Spleen (tissue), 11 donors: ENCODE results near the gene TBC1D16. TPM values are rescaled to one million over a fixed set of nuclear protein-coding genes. Genes with fewer than 3 reads are reported as not detected.

Experiments used
- DNase-seq: peaks from one replicate; pipeline ENCODE4 v3.0.0-alpha.2; 2020
- H3K27ac ChIP-seq, 8 donors: fragments of 200-600 bp; sonication (generic) in 7 of 8; 1 replicate in 4 of 8; 2 replicates in 4 of 8; pipeline versions ENCODE4 v1.5.0 to v1.8.0; 2016 to 2021; ENCODE audit warnings: inconsistent platforms in 4 of 8, mild to moderate bottlenecking in 4 of 8, moderate library complexity in 1 of 8
- H3K27me3 ChIP-seq, 7 donors: fragments of 200-600 bp; sonication (generic) in 6 of 7; replicated peaks in 1 of 7; 1 replicate in 4 of 7; 2 replicates in 3 of 7; pipeline versions ENCODE4 v1.5.0 to v1.8.0; 2016 to 2021; ENCODE audit warnings: inconsistent platforms in 3 of 7, mild to moderate bottlenecking in 1 of 7
- H3K36me3 ChIP-seq, 6 donors: fragments of 200-600 bp; sonication (generic) in 5 of 6; 1 replicate in 4 of 6; 2 replicates in 2 of 6; pipeline versions ENCODE4 v1.5.0 to v1.8.0; 2016 to 2021; ENCODE audit warnings: inconsistent platforms in 2 of 6
- H3K4me1 ChIP-seq, 6 donors: fragments of 200-600 bp; sonication (generic) in 5 of 6; 1 replicate in 3 of 6; 2 replicates in 3 of 6; pipeline versions ENCODE4 v1.5.0 to v1.8.0; 2016 to 2021; ENCODE audit warnings: inconsistent platforms in 3 of 6
- H3K4me3 ChIP-seq, 8 donors: fragments of 200-600 bp; sonication (generic) in 7 of 8; 1 replicate in 4 of 8; 2 replicates in 4 of 8; pipeline versions ENCODE4 v1.5.0 to v1.8.0; 2016 to 2021; ENCODE audit warnings: inconsistent platforms in 4 of 8, mild to moderate bottlenecking in 4 of 8, moderate library complexity in 2 of 8
- H3K9me3 ChIP-seq, 8 donors: fragments of 200-600 bp; sonication (generic) in 7 of 8; 1 replicate in 4 of 8; 2 replicates in 4 of 8; pipeline versions ENCODE4 v1.5.0 to v1.8.0; 2016 to 2021; ENCODE audit warnings: inconsistent platforms in 4 of 8
- CTCF ChIP-seq, 11 experiments: fragments of 200-600 bp in 7 of 11; fragments of 450-650 bp in 4 of 11; sonication (generic) in 4 of 11; IDR thresholded peaks in 8 of 11; conservative IDR thresholded peaks in 3 of 11; 1 replicate in 7 of 11; 2 replicates in 4 of 11; pipeline versions ENCODE4 v1.4.0 to v1.8.0; 2016 to 2021; ENCODE audit warnings: antibody characterized with exemption in 11 of 11, inconsistent platforms in 4 of 11, mild to moderate bottlenecking in 1 of 11
- POLR2A ChIP-seq, 3 donors: fragments of 450-650 bp; IDR thresholded peaks; one replicate each; pipeline ENCODE4 v1.5.1; 2017; ENCODE audit warnings: antibody characterized with exemption in 3 of 3, mild to moderate bottlenecking in 1 of 3
- POLR2AphosphoS5 ChIP-seq, 3 donors: sonication (generic); formaldehyde crosslinking; IDR thresholded peaks; one replicate each; pipeline ENCODE4 v1.5.1; 2017; ENCODE audit warnings: antibody characterized with exemption in 3 of 3
- WGBS, 5 donors: extraction: QIAGEN DNeasy Blood & Tissue Kit in 3 of 5; methylation state at CpG; one replicate each; pipeline versions ENCODE4 v1.1.5 to v1.1.7; 2013 to 2018; 5-methylcytosine and 5-hydroxymethylcytosine counted together
- intact Hi-C: fragments of 100-400 bp; cut with DNase I; formaldehyde crosslinking; loops from one replicate; pipeline ENCODE4 v1.15.0; 2023; ENCODE audit warnings: low total_unique reads
- polyA plus RNA-seq, 3 donors: library from polyadenylated mRNA; stranded (reverse); fragments of 200-250 nt; gene quantifications; one replicate each; pipeline ENCODE4 v1.2.1, GENCODE V29; 2013
- total RNA-seq, 7 donors: library from RNA; depleted of rRNA in 3 of 7; stranded (reverse); fragments of >200 nt in 3 of 7; fragmentation: NEBNext Ultra II Directional in 4 of 7; extraction: Animal tissue kit (Norgen Biotek cat#: 25700) in 4 of 7; gene quantifications; one replicate each; pipeline versions ENCODE4 v1.1.0 to v1.2.1, GENCODE V29; 2016 to 2021
- donor health status: healthy with polysubstance abuse.
- donor health status: DM: no; HTN: no; CAD: no; lungs with moderate emphysema.
- donor health status: DM: no; HTN: no; CAD: no.
- donor health status: Bipolar disorder and iron deficiency.
- donor health status: healthy.
- donor health status: DM: no; HTN: no; CAD: no.
- donor health status: DM: yes; HTN: yes; CAD: no.

The TBC1D16 gene
- total and polyA plus RNA-seq, 10 donors = 1.3 to 33.6 (median 15.7) TPM

DNA sequence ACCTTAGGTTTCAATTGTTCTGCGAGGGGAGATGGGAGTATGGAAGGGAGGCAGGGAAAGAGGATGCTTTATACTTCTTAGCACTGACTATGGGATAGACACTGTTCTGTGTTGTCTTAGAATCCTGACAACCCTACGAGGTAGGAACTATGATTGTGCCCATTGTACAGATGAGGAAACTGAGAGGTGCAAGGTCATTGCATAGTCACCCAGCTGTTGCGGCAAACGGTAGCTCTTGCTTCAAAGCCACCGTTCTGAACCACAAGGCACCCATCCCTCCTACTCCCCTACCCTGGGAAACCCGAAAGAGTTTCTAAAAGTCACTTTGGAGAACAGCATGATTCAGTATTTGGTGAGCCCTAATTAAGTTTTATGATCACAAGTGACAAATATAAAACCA, 8.3 kb upstream of the TBC1D16 start:
- no peak for DNase-seq
- WGBS, 5 donors = 77 to 90% (median 81%) methylated on average over 6 of the region's 6 CpGs
- H3K27ac ChIP-seq = no peak overlapping the region
- no peaks in the 10 kb centered on the region for H3K4me1 ChIP-seq
- no peaks in the 10 kb centered on the region for H3K27me3 ChIP-seq
- H3K36me3 ChIP-seq = no peaks in the 10 kb centered on the region
- H3K9me3 ChIP-seq = no peaks in the 10 kb centered on the region
- no peak for TF ChIP-seq POLR2AphosphoS5 (IDR thresholded peaks at IDR 0.05)
- no peak for TF ChIP-seq POLR2A (IDR thresholded peaks at IDR 0.05)
- TF ChIP-seq CTCF (IDR thresholded peaks at IDR 0.05 in 8 of 11, conservative IDR thresholded peaks at IDR 0.05 in 3 of 11) = no peak
- intact Hi-C loops = no loop called here
- no peak overlapping the region for H3K4me3 ChIP-seq

DNA sequence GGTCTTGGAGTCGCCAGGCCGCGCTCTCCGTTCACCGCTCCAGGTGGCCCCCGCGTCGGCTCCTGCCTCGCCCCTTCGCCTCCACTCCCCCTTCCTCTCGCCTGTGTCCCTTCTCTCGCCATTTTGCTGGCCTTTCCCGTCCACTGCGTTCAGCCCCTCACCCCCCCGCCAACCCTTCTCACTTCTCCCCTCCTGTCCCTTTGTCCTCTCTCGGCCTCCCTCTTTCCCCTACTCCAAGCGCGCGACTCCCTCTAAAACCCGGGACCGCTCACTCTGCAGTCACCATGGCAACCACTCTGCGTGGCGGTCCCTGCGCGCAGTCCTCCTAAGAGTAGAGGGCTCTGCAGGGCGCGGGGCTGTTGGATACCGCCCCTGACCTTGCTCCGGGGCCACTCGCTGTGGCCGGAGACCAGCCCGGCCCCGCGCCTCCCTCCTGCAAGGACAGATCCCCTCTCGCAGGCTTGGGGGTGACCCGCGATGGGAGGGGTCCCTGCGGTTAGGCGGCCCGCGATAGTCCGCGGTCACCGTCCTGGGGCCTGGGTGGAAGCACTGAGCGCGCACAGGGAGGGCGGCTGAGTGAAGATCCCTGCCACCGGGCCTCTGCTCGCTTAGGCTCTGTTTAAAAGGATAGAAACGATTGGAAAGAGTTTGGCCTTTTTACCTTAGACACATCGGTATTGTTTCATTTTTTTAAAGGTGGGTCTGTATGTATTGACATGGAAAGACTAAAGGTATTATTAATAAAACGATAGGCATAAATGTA, 1.2 kb upstream of the TBC1D16 start:
- H3K27me3 ChIP-seq = peaks cover 0 to 24% (median 0%) of the 10 kb centered on the region in 7 donors
- H3K36me3 ChIP-seq = no peaks in the 10 kb centered on the region
- H3K4me3 ChIP-seq = peak overlapping the region; percentile 75 to 92 (median 81)
- 2 to 4% (median 2%) methylated on average over 44 to 52 of the region's 52 CpGs for WGBS, 5 donors
- TF ChIP-seq CTCF (IDR thresholded peaks at IDR 0.05 in 8 of 11, conservative IDR thresholded peaks at IDR 0.05 in 3 of 11) = no peak
- no peak for TF ChIP-seq POLR2A (IDR thresholded peaks at IDR 0.05)
- intact Hi-C loops = no loop called here
- peaks cover 0 to 35% (median 20%) of the 10 kb centered on the region in 6 donors for H3K4me1 ChIP-seq
- H3K27ac ChIP-seq = peak overlapping the region in 5 of 8 donors; percentile 78 to 92 (median 87)
- H3K9me3 ChIP-seq = no peaks in the 10 kb centered on the region
- DNase-seq = peak; percentile 80

- peak within 1 kb of the TSS; percentile 75 to 92 (median 81) for H3K4me3 ChIP-seq
- H3K9me3 ChIP-seq = no peaks in the 10 kb centered on the region
- peaks cover 0 to 38% (median 20%) of the 10 kb centered on the region in 6 donors for H3K4me1 ChIP-seq
- TF ChIP-seq POLR2AphosphoS5 (IDR thresholded peaks at IDR 0.05) (peak; percentile 71 to 84 (median 80)), CTCF (IDR thresholded peaks at IDR 0.05 in 8 of 11, conservative IDR thresholded peaks at IDR 0.05 in 3 of 11) (no peak), POLR2A (IDR thresholded peaks at IDR 0.05) (peak in 1 of 3 donors; percentile 40)
- H3K27ac ChIP-seq = peak within 1 kb of the TSS; percentile 49 to 92 (median 84)
- no peaks in the 10 kb centered on the region for H3K36me3 ChIP-seq
- peak; percentile 94 for DNase-seq
- H3K27me3 ChIP-seq = peaks cover 0 to 24% (median 0%) of the 10 kb centered on the region in 7 donors
- intact Hi-C loops = no loop called here
- 0 to 1% (median 1%) methylated on average over 10 to 89 of the region's 89 CpGs for WGBS, 5 donors
These were observed 454 bp upstream of the TBC1D16 start, which contains the start of gene CCDC40 for GRCh38 chr17:80035937-80036714. TSS of gene CCDC40 (plus strand) at chr17:80036642. CDS start at chr17:80036663, 21 bp downstream.
